ENCODE results near the gene ZDHHC11B. TPM values are rescaled to one million over a fixed set of nuclear protein-coding genes. Genes with fewer than 3 reads are reported as not detected.
"Not testable (repeated sequence)": the region's sequence is repeated elsewhere in the genome, so short reads cannot be mapped to it uniquely, and the experiment has no call there.

The ZDHHC11B gene
- total RNA-seq, 3 donors from 2014 or later = 1.1 to 4.8 (median 3.9) TPM

GRCh38 chr5:706127-706526 lies 78.4 kb downstream of the ZDHHC11B start:
- H3K36me3 ChIP-seq; H3K27me3 ChIP-seq; H3K9me3 ChIP-seq; intact Hi-C loops (cut with DNase I; ENCODE audit: low total_unique reads); DNase-seq (ENCODE audit: low spot score in 2 of 2); H3K27ac ChIP-seq; H3K4me1 ChIP-seq; H3K4me3 ChIP-seq: not testable (repeated sequence)

GRCh38 chr5:696753-697702 lies 87.5 kb downstream of the ZDHHC11B start:
- H3K4me3 ChIP-seq; H3K27me3 ChIP-seq; DNase-seq (ENCODE audit: low spot score in 2 of 2); H3K36me3 ChIP-seq; H3K4me1 ChIP-seq; intact Hi-C loops (cut with DNase I; ENCODE audit: low total_unique reads); H3K27ac ChIP-seq: not testable (repeated sequence)
- H3K9me3 ChIP-seq = peaks cover 0 to 23% of the 10 kb centered on the region in 2 donors

- intact Hi-C loops (cut with DNase I; ENCODE audit: low total_unique reads) = not testable (repeated sequence)
- H3K9me3 ChIP-seq = peaks cover 0 to 23% of the 10 kb centered on the region in 2 donors
These were observed 88.3 kb downstream of the ZDHHC11B start for GRCh38 chr5:696191-696590.

GRCh38 chr5:695475-695874 lies 89.1 kb downstream of the ZDHHC11B start:
- peaks cover 0 to 20% of the 10 kb centered on the region in 2 donors for H3K9me3 ChIP-seq
- H3K4me3 ChIP-seq; H3K27ac ChIP-seq; H3K4me1 ChIP-seq; intact Hi-C loops (cut with DNase I; ENCODE audit: low total_unique reads); H3K36me3 ChIP-seq; H3K27me3 ChIP-seq; DNase-seq (ENCODE audit: low spot score in 2 of 2): not testable (repeated sequence)

More at GRCh38 chr5:696191-696590, 88.3 kb downstream of the ZDHHC11B start:
- H3K4me3 ChIP-seq; H3K27me3 ChIP-seq; H3K36me3 ChIP-seq; H3K27ac ChIP-seq; H3K4me1 ChIP-seq; DNase-seq (ENCODE audit: low spot score in 2 of 2): not testable (repeated sequence)

GRCh38 chr5:694042-694431 lies 90.5 kb downstream of the ZDHHC11B start:
- H3K27me3 ChIP-seq; intact Hi-C loops (cut with DNase I; ENCODE audit: low total_unique reads); H3K36me3 ChIP-seq; H3K4me1 ChIP-seq; H3K27ac ChIP-seq; DNase-seq (ENCODE audit: low spot score in 2 of 2): not testable (repeated sequence)
- H3K4me3 ChIP-seq = peak overlapping the region; percentile 49 to 86 (median 58)
- H3K9me3 ChIP-seq = peaks cover 0 to 10% of the 10 kb centered on the region in 2 donors

GRCh38 chr5:693271-694041 lies 91.1 kb downstream of the ZDHHC11B start, which contains the start of gene TPPP:
TPPP (minus strand) TSS chr5:693352; CDS start chr5:678060, 15,292 bp downstream.
- peak in 2 of 3 donors; percentile 38 to 47 for TF ChIP-seq POLR2AphosphoS5 (IDR thresholded peaks at IDR 0.05)
- DNase-seq (ENCODE audit: low spot score in 2 of 2) = peak; percentile 85 to 88
- H3K36me3 ChIP-seq; H3K4me1 ChIP-seq; H3K9me3 ChIP-seq; intact Hi-C loops (cut with DNase I; ENCODE audit: low total_unique reads); H3K27me3 ChIP-seq: not testable (repeated sequence)
- H3K27ac ChIP-seq = peak within 1 kb of the TSS; percentile 57 to 68
- peak within 1 kb of the TSS; percentile 49 to 86 (median 58) for H3K4me3 ChIP-seq

- H3K36me3 ChIP-seq; H3K27me3 ChIP-seq; DNase-seq (ENCODE audit: low spot score in 2 of 2); H3K4me1 ChIP-seq; H3K9me3 ChIP-seq; intact Hi-C loops (cut with DNase I; ENCODE audit: low total_unique reads): not testable (repeated sequence)
- H3K4me3 ChIP-seq = peak overlapping the region; percentile 49 to 86 (median 58)
- peak overlapping the region in 1 of 2 donors; percentile 68 for H3K27ac ChIP-seq
These were observed 91.9 kb downstream of the ZDHHC11B start for GRCh38 chr5:692529-693041.

- no peaks in the 10 kb centered on the region for H3K27me3 ChIP-seq
- TF ChIP-seq CTCF (IDR thresholded peaks at IDR 0.05) (no peak), POLR2AphosphoS5 (IDR thresholded peaks at IDR 0.05) (no peak), POLR2A (IDR thresholded peaks at IDR 0.05) (no peak)
- H3K9me3 ChIP-seq = no peaks in the 10 kb centered on the region
- intact Hi-C loops (cut with DNase I; ENCODE audit: low total_unique reads) = no loop called here
- no peak overlapping the region for H3K27ac ChIP-seq
- H3K4me3 ChIP-seq = peak overlapping the region; percentile 49 to 86 (median 58)
- no peak for DNase-seq (ENCODE audit: low spot score in 2 of 2)
- H3K36me3 ChIP-seq = no peaks in the 10 kb centered on the region
- H3K4me1 ChIP-seq = no peaks in the 10 kb centered on the region
These were observed 92.6 kb downstream of the ZDHHC11B start for GRCh38 chr5:691817-692528.

GRCh38 chr5:691049-691448 lies 93.5 kb downstream of the ZDHHC11B start:
- DNase-seq (ENCODE audit: low spot score in 2 of 2); H3K27ac ChIP-seq; H3K9me3 ChIP-seq; intact Hi-C loops (cut with DNase I; ENCODE audit: low total_unique reads); H3K4me1 ChIP-seq; H3K27me3 ChIP-seq; H3K36me3 ChIP-seq: not testable (repeated sequence)
- H3K4me3 ChIP-seq = peak overlapping the region in 1 of 3 donors; percentile 47

- H3K36me3 ChIP-seq; DNase-seq (ENCODE audit: low spot score in 2 of 2); intact Hi-C loops (cut with DNase I; ENCODE audit: low total_unique reads); H3K9me3 ChIP-seq; H3K4me3 ChIP-seq; H3K27ac ChIP-seq; H3K4me1 ChIP-seq; H3K27me3 ChIP-seq: not testable (repeated sequence)
These were observed 94.2 kb downstream of the ZDHHC11B start for GRCh38 chr5:690293-690692.
